GM19372 (cell line): Measurements from ENCODE around the gene ANXA11.
A peak's percentile ranks its signal among the peaks of the same experiment; 100 is the strongest.

Experiments used
- ATAC-seq: cut with Tn5 transposase; IDR thresholded peaks from one replicate; pipeline ENCODE4 v1.9.1; 2021; ENCODE audit warnings: mild to moderate bottlenecking, low read depth, moderate library complexity; ENCODE audit not compliant: unreplicated experiment

Gene ANXA11

GRCh38 chr10:80191589-80192270 lies 13.6 kb downstream of the ANXA11 start:
- no peak for ATAC-seq

DNA sequence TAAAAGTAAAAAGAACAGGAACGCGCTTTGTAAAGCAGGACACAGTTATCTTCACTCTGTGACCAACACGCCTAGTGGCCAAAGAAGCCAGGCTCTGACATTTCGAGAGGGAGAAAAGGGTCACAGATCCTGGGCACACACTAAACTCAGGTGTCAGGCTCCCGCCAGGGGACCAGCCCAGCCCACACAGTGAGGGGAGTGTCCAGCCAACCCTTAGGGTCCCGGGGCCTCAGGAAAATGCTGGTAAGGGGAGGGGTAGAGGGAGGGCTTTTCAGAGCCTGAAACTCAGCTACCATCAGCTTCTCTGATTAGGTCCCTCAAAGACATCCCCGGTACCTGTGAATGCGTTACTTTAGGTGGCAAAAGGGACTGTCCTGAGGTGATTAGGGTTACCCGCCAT lies 16.6 kb downstream of the ANXA11 start:
- no peak for ATAC-seq

DNA sequence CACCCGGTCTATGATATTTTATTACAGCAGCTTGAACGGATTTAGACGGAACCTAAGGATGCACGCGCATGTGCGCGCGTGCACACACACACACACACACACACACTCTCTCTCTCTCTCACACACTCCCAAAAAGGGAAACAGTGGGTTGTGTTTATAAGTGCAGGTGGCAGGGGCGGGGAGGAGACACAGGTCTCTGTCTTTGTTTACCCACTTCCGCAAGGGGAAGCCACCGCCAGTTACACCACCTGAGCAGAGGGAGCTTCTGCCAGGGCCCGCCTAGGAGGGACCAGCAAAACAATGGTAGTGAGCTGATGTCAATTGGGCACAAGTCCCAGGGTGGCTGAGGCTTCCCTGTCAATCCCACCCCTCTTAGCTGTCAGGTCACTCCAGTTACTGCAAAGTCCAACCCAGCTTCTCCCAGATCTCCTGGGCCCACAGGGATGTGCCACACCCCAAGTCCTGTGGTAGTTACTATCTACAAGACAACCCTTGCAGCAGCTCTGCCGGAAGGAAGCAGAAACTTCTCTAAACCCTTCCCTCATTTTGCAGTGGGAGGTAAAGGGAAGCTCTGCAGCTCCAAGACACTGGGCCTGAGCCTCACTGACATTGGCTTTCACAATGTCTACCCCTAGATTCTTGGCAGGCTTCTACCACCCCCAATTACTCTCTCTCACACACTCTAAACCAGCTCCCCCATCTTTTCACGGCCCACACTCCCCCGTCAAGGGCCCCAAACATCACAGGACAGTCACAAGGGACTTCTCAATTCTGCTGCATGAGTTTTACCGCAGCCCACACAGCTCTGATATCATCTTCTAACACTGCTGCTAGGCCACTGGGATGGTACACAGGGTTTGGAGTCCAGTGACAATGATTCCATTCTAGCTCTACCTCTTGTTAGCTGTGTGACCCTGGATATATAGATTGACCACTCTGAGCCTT lies 17.6 kb downstream of the ANXA11 start:
- peak; percentile 79 for ATAC-seq

GRCh38 chr10:80187060-80187459 lies 18.3 kb downstream of the ANXA11 start:
- no peak for ATAC-seq

- ATAC-seq: no peak
Observed at GRCh38 chr10:80186364-80187012, 18.8 kb downstream of the ANXA11 start.

DNA sequence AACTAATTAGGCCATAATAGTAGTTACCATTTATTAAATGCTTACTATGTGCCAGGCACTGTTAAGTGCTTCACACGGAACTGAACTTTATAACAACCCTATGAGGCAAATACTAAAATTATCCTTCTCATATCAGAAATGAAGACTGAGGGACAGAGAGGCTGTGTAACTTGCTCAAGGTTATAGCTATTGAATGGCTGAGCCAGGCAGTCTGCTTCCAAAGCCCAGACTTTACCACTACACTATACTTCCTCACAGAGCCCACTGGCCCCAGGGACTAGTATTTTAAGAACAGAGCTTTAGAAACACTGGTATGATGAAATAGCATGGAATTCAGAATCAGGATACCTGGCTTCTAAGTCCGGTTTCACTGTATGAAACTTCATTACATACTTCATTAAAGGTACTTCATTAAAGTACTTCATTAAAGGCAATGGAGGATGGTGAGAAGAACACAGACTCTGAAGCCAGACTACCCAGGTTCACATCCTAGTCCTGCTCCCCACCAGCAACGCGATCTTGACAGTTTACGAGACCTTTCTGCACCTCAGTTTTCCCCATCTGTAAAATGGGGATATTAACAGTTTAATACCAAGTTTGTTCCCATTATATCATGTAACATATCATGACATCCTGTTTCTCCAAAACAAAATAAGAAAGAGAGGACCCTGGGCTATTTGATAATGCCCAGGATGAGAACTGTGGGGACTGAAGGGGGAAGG lies 19.6 kb downstream of the ANXA11 start:
- no peak for ATAC-seq

GRCh38 chr10:80184291-80184690 lies 21.0 kb downstream of the ANXA11 start:
- no peak for ATAC-seq

GRCh38 chr10:80183436-80183835 lies 21.9 kb downstream of the ANXA11 start:
- ATAC-seq: no peak

DNA sequence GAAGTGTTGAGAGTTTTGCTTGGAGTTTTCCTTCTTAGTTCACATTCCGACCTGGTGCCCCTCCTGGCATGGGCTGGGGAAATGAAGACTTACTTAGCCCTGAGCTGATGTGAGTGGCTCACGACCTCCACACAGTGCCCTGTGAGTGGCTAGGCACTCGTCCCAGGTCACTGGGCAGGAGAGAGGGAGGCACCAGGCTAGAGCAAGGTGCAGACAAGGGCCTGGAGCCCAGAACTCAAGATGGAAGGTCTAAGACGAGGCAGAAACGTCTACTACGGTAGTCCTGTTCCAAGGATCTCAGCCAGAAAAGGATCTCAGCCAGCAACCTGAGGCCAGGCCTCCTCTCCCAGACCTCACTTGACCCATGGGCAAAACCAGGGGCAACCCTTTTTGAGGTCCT lies 22.4 kb downstream of the ANXA11 start:
- ATAC-seq: no peak

GRCh38 chr10:80177781-80178636 lies 27.3 kb downstream of the ANXA11 start:
- no peak for ATAC-seq

DNA sequence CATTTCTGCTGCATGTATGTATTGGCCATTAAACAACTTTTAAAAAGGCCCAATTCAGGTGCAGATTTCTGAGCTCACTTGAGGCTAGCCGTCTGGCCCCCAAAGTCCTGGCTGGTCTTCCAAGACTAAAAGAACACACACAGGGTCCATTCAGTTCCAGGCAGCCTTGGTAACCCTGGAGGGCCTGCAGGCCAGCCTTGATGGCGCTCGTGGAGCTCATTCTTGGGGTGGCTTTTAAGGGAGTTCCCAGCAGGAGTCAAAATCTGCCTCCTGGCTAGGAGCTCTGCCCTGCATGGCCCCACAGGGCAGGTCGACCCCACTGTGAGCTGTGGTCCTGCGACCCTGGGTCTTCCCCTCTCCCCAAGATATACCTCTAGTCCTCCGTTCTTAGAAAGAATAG lies 28.8 kb downstream of the ANXA11 start:
- ATAC-seq: no peak

GRCh38 chr10:80174641-80175395 lies 30.5 kb downstream of the ANXA11 start:
- ATAC-seq: no peak

DNA sequence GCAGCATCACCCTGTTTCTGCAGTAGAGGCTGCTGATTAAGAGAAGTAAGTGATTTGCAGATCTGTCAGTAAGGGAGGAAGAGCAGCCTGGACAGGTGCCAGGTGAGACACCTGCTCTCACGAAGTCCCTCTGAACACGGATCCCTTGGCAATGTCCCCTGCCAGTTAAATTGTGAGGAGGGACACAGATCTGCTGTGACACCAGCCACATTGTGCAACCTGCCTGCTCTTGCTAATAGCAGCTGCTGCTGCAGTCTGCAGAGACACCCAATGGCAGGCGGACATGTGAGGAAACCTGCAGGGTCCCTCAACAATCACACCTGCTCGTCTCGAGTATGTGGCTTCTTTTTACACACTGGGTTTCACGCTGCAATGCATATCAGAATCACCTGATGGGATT lies 31.9 kb downstream of the ANXA11 start:
- ATAC-seq: no peak

DNA sequence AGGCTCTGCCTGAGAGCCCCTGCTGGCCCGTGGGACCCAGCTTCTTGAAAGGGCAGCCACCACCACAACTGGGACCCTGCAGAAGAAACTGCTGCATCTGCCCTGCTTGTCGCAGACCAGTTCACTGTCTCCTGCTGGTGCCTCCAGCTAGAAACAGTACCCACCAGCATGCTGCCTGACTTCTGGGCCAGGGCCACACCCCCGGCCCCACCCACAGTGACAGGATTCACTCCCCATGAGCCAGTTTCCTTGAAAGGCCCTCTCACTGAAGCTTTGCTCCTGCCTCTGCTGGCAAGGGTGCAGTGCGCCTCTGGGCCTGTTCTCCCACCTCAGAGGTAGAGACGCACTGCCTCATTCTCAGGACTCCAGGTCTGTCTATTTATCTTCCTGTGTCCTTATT lies 32.4 kb downstream of the ANXA11 start:
- no peak for ATAC-seq

- ATAC-seq: no peak
Observed at GRCh38 chr10:80171248-80171660, 34.1 kb downstream of the ANXA11 start.

DNA sequence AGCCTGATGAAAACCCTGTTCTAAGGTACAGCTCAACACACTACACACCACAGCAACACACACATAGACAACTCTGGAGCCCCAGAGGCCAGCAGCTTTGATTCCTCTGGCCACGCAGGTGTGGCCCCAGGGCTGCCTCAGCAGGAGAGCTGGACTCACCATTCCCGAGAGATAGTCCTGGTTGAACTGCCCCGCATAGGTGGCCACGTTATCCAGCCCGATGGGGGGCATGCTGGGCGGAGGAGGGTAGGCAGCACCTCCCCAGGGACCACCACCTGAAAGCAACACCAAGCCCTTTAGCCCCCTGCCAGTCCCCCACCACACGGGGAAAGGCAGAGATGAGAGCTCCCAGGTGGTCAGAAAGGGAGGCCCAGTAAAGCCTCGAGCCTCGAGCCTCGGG lies 34.7 kb downstream of the ANXA11 start:
- ATAC-seq: no peak

DNA sequence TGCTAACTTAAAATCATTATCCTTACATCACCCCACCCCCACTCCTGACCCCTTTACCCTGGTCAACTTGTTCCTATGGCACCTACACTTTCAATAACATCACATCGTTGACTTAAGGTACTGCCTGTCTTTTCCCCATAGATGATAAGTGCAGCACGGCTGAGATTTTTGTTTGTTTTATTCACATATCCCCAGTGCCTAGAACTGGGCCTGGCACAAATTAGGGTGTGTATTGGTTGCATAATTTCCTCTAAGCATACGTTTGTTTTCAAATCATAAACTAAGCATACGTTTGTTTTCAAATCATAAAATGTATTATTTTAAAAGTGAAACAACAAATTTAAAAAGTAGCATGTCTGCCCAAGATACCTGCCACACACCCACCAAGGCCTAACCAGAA lies 35.3 kb downstream of the ANXA11 start:
- ATAC-seq: no peak

DNA sequence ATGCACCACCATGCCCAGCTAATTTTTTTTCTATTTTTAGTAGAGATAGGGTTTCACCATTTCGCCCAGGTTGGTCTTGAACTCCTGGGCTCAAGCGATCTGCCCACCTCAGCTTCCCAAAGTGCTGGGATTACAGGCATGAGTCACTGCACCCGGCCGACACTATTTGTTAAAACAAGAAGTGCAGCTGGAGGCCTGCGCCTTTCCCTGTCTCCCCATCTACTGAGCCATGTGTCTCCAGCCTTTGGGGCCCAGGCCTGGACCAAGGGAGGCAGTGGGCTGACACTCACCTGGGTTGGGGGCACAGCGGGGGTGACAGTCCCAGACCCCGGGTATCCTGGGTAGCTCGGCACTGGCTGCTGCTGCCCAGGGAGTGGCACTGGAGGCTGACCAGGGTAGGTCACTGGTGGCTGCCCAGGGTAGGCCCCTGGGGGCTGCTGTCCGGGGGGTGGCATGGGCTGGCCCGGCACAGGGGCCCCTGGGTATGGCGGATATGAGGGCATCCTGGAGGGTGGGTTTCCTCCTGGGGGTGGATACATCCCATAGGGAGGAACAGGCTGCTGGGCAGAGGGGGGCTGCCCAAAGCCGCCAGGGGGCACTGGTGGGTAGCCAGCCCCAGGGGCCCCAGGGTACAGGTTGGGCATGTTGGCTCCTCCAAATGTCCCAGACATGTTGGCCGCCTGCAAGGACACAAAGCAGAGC lies 36.5 kb downstream of the ANXA11 start:
- peak; percentile 52 for ATAC-seq

DNA sequence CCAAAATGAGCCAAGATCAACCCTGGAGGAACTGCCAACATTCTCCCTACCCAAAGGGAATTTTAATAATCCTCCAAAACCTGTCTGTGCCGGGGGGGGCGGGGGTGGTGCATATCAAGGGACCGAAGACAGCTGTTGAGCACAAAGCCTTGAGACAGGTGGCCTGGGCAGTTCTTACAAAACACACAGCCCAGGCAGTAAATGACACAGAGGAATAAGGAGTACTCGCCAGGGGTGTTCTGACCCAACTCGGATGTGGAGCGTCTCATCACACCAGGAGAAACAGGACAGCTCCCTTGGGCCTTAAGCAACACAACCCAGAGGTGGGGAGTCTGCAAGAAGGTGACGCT lies 37.2 kb downstream of the ANXA11 start:
- ATAC-seq: no peak
